RWPE2 (cell line): ENCODE data around the gene CERS6.

Experiments
- ATAC-seq: fragments of 200-7000 bp; cut with Tn5 transposase; 3 replicates; pipeline ENCODE4 v1.9.1; 2021; ENCODE audit warnings: low read depth
- DNase-seq: peaks from one replicate; pipeline ENCODE4 v3.0.0-alpha.2; 2020; ENCODE audit warnings: low spot score
- H3K27ac ChIP-seq: fragments of 450-650 bp; 2 replicates; pipeline ENCODE4 v1.5.1; 2017; ENCODE audit warnings: mild to moderate bottlenecking; ENCODE audit not compliant: poor library complexity, severe bottlenecking
- H3K27me3 ChIP-seq: fragments of 250-450 bp; sonication (Bioruptor Pico); 2 replicates; pipeline ENCODE4 v1.5.1; 2021; ENCODE audit warnings: mild to moderate bottlenecking, moderate library complexity; ENCODE audit not compliant: insufficient read depth, poor library complexity, severe bottlenecking
- H3K36me3 ChIP-seq: fragments of 250-450 bp; sonication (Bioruptor Pico); 2 replicates; pipeline ENCODE4 v1.5.1; 2020; ENCODE audit warnings: low read depth, mild to moderate bottlenecking, moderate library complexity
- H3K4me1 ChIP-seq: fragments of 250-450 bp; sonication (Bioruptor Pico); 2 replicates; pipeline ENCODE4 v1.5.1; 2021; ENCODE audit warnings: mild to moderate bottlenecking, moderate library complexity; ENCODE audit not compliant: insufficient read depth, poor library complexity, severe bottlenecking
- H3K4me3 ChIP-seq: fragments of 250-450 bp; sonication (Bioruptor Pico); 2 replicates; pipeline ENCODE4 v1.5.1; 2021; ENCODE audit warnings: mild to moderate bottlenecking, moderate library complexity; ENCODE audit not compliant: severe bottlenecking
- H3K9me3 ChIP-seq: fragments of 250-450 bp; sonication (Bioruptor Pico); 2 replicates; pipeline ENCODE4 v1.5.1; 2021; ENCODE audit warnings: mild to moderate bottlenecking, moderate library complexity; ENCODE audit not compliant: severe bottlenecking
- TF ChIP-seq, protein P1 (sequence below): fragments of 450-650 bp; IDR thresholded peaks from one replicate; pipeline ENCODE4 v1.5.1; 2017; ENCODE audit warnings: mild to moderate bottlenecking, moderate library complexity; ENCODE audit not compliant: poor library complexity, severe bottlenecking

Gene CERS6

DNA sequence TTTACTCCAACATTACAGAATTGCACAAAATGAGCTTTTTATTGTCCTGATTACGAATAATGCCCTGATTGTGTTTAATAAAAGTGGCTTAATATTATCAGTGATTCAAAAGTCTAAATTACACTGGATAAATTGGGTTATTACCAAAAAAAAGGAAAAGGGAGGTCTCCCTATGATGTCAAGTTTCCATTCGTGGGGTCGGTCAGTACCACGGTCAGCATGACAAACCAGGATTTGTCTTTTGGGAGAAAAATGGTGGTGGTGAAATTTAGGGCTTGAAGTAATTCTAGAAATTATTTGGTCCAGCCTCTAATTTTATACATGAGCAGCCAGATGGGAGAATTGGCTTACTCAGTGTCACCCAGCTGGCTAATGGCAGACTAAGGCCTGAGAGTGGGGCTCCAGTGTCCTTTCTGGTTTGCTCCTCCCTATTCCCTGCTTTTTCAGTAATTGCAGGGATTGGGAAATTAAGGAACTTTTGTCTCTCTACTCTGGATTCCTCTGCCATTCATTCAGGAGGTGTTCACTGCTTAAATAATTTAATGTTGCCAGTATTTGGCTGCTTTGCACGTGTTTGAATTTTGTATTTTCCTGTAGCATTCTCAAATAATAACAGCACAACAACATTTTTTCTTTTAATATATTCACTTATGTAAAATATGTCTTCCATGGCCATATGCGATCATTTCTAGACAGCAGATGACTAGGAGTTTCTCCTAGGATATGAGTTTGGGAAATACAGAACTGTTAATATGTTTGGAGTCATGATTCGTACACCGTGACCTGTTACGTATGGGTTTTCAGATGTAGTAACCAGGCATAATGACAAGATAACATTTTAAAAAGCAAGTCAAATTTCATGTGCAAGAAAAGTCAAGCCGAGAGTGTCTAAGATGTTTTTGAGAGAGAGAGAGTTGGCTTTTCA is 217.5 kb downstream of the CERS6 start:
- DNase-seq (no peak), ATAC-seq (no peak)
- Histone ChIP-seq H3K36me3 (no peaks in the 10 kb centered on the region; the same call in 1 of the 2 replicates), H3K27ac (no peak overlapping the region), H3K27me3 (no peaks in the 10 kb centered on the region), H3K9me3 (no peaks in the 10 kb centered on the region), H3K4me1 (no peaks in the 10 kb centered on the region), H3K4me3 (no peak overlapping the region)
- TF ChIP-seq, protein P1, sequence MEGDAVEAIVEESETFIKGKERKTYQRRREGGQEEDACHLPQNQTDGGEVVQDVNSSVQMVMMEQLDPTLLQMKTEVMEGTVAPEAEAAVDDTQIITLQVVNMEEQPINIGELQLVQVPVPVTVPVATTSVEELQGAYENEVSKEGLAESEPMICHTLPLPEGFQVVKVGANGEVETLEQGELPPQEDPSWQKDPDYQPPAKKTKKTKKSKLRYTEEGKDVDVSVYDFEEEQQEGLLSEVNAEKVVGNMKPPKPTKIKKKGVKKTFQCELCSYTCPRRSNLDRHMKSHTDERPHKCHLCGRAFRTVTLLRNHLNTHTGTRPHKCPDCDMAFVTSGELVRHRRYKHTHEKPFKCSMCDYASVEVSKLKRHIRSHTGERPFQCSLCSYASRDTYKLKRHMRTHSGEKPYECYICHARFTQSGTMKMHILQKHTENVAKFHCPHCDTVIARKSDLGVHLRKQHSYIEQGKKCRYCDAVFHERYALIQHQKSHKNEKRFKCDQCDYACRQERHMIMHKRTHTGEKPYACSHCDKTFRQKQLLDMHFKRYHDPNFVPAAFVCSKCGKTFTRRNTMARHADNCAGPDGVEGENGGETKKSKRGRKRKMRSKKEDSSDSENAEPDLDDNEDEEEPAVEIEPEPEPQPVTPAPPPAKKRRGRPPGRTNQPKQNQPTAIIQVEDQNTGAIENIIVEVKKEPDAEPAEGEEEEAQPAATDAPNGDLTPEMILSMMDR = no peak

DNA sequence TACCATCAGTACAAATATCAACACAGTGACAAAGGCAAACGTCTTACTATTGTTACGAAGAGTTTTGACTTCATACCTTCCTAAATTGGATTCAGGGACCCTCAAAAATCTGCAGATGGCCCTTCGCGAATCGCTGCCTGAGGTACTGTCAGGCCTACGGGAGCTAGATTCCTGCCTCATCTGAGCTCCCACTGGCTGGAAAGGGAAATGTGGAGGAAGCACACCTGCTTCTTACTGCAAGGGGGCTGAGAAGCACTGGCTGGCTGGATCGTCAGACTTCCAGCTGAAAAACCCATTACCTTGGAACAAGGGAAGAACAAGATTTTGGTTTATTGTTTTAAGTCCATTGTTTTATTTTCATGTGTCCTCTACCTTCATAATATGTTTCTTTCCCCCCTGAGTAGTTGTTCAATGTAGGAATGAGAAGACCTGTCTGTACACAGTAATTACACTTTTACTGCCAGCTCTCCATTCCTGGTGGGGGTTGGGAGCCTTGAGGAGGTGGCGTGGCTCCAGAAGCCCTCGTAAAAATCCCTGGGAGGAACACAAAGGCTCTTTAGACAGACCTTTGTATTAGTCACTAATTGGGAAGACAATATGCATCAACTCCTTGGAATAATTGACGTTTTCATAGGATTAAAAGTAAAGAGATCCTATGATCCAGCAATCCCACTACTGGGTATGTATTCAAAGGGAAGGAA is 222.2 kb downstream of the CERS6 start:
- Histone ChIP-seq H3K9me3 (no peaks in the 10 kb centered on the region), H3K27me3 (no peaks in the 10 kb centered on the region), H3K4me1 (no peaks in the 10 kb centered on the region), H3K27ac (no peak overlapping the region), H3K4me3 (no peak overlapping the region), H3K36me3 (no peaks in the 10 kb centered on the region)
- TF ChIP-seq, protein P1 = no peak
- DNase-seq (no peak), ATAC-seq (no peak)

DNA sequence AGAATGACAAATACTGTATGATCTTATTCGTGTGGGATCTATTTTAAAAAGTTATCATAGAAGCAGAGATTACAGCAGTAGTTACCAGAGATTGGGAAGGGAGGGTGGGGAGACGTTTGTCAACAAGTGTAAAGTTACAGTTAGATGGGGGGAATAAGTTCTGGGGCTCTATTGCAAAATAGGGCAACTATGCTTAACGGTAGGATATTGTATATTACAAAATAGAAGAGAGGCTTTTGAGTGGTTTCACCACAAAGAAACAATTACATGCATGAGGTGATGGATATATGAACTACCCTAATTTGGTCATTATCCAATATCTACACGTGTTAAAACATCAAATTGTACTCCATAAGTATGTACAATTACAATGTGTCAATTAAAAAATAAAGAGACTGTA is 223.0 kb downstream of the CERS6 start:
- no peak for ATAC-seq
- no peaks in the 10 kb centered on the region for H3K36me3 ChIP-seq

DNA sequence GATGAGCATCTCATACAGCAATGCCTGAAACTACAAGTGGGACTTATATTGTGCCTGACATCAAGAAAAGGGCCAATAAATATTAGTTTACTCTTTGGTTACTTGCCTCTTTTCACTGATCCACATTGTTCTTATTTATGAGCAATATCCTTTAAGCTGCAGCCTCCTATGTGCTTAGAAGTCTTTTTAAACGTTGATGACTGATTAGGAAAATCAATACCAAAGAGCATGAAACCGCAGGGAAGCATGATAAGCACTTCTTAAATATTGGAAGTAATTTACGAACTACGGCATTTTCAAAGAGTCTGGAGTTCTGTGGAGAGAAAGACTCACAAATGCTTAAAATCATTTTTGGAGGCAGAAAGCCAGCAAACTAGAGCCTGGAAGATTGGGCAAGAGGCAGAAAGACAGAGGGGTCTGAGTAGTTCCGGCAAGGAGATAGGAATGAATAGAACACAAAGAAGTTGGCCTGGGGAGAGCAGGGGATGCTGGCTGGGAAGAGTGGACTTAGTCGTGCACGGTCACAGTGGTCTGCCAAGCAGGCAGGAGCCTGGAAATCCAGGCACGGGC is 223.8 kb downstream of the CERS6 start:
- H3K36me3 ChIP-seq = no peaks in the 10 kb centered on the region
- TF ChIP-seq, protein P1 = no peak
- no peak overlapping the region for H3K27ac ChIP-seq
- H3K27me3 ChIP-seq = no peaks in the 10 kb centered on the region
- no peak for DNase-seq
- no peaks in the 10 kb centered on the region for H3K4me1 ChIP-seq
- H3K9me3 ChIP-seq = no peaks in the 10 kb centered on the region
- no peak overlapping the region for H3K4me3 ChIP-seq
- no peak for ATAC-seq

More for the DNA sequence above, 223.0 kb downstream of the CERS6 start:
- H3K9me3 ChIP-seq = no peaks in the 10 kb centered on the region
- H3K4me3 ChIP-seq = no peak overlapping the region
- H3K27me3 ChIP-seq = no peaks in the 10 kb centered on the region
- H3K27ac ChIP-seq = no peak overlapping the region
- TF ChIP-seq, protein P1 = no peak
- H3K4me1 ChIP-seq = no peaks in the 10 kb centered on the region
- DNase-seq = no peak
